Cortex of kidney (tissue), 1 donor: Measurements from ENCODE around the gene EXOC1.

Experiments used
- DNase-seq: peaks from one replicate; lab custom pipeline; 2025; lab: John Stamatoyannopoulos, UW

The EXOC1 gene

GRCh38 chr4:55857586-55857985, 4.1 kb downstream of the EXOC1 start:
- DNase-seq, result no peak

- no peak for DNase-seq
Measured at GRCh38 chr4:55859711-55860110, 6.3 kb downstream of the EXOC1 start.

GRCh38 chr4:55864577-55865223, 11.3 kb downstream of the EXOC1 start:
- no peak for DNase-seq

GRCh38 chr4:55865228-55865806, 11.9 kb downstream of the EXOC1 start:
- DNase-seq, result no peak

- no peak for DNase-seq
Measured at GRCh38 chr4:55866290-55866907, 13.0 kb downstream of the EXOC1 start.

DNA sequence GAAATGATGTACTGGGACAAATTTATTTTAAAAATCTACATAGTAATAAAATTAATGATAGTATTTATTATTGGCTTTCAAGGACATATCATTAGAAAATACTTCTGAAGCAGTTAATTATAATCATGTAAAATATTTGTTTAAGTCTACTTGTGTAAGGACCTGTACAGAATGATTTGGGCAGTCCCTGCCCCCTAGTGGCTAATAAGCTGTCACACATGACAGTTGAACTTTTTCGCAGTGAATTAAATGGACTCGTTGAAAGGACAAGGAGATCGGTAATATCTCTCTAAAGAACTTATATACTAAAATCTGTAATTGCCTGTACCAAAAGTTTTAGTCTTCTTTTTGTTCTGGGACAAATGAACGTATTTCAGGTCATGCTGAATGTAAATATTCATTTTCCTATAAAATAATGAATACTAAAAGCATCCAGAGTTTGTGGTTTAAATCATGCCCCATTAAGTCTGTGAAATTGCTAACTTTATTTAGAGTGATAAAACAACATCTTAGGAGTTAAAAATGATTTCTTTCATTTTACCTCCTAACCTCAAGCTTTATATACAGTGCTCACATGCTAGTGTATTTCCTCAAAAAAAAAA, 13.6 kb downstream of the EXOC1 start:
- no peak for DNase-seq

DNA sequence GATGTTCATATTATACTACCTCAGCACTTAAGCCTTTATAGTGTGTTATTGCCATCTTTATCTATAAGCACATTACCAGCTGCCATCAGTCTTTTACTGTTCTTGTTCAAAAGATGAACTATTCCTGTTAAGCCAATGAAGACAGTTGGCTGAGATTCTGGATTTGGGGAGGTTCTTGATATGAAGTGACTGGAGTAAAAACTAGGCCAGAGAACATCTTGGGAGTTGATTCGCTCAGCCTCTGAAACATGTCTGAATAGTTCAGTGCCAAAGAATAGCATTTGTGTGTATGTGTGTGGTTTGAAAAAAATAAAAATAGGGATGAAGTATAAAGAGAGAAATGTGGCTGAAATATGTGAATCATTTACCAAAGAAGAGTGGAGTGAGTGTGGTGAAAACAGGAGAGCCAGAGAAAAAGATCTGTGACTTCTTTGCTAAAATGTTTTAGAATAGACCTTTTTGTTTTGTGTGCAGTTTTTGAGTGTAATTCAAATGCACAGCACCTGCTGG, 15.2 kb downstream of the EXOC1 start:
- DNase-seq, result no peak

DNA sequence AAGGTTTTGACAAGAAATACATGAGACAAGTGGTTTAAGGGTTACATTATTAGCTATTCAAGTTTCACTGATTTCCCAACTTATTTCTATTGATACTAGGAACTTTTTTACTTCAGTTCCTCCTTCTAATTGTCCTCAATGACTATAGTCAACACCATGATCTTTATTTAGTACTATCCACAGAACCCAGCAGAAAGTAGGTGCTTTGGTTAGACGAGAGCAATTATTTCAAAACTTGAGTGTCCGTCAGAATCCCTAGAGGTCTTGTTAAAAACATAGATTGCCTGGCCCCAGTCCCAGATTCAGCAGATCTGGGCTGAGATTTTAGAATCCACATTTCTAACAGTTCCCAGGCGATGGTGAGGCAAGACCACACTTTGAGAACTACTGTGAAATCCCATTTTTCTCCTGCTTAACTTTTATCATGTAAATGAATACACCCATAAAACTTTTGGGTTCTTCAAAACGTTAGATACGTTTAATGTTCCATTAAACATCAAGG, 17.9 kb downstream of the EXOC1 start:
- no peak for DNase-seq

GRCh38 chr4:55874831-55875230, 21.4 kb downstream of the EXOC1 start:
- no peak for DNase-seq

DNA sequence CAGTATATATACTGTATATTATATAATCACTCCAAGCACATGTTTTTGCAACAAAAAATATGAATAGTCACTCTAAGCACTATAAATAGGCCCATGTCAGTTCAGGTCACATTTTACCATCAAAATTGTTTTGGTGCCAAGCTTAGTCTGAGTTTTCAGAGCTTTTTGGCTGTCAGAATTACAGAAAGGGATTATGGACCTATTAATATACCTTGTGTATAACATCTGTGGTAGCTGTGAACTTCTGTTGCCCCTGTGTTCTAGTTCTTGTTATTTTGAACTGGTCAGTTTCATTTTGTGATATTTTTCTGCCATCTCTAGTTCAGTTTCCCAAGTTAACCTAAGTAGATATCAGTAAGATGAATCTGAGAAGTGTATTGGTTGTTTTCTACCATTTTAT, 22.9 kb downstream of the EXOC1 start:
- no peak for DNase-seq

DNA sequence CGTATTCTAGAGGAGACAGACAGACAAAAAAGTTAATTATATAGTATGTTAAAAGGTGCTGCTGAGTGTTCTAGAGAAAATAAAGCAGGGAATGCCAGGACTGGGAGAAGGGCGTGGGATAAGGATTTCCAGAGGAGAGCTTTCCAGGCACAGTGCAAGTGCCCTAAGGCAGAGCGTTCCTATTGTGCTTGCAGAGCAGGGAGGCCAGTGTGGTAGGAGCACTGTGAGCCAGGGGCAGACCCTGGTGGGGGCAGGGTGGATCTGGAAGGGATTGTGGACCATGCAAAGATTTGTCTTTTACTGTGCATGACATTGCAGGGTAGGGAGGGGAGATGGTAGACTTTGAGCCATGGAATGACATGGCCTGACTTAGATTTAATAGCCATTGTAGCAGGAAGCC, 25.8 kb downstream of the EXOC1 start:
- DNase-seq, result no peak

GRCh38 chr4:55880652-55881280, 27.3 kb downstream of the EXOC1 start:
- DNase-seq, result no peak

DNA sequence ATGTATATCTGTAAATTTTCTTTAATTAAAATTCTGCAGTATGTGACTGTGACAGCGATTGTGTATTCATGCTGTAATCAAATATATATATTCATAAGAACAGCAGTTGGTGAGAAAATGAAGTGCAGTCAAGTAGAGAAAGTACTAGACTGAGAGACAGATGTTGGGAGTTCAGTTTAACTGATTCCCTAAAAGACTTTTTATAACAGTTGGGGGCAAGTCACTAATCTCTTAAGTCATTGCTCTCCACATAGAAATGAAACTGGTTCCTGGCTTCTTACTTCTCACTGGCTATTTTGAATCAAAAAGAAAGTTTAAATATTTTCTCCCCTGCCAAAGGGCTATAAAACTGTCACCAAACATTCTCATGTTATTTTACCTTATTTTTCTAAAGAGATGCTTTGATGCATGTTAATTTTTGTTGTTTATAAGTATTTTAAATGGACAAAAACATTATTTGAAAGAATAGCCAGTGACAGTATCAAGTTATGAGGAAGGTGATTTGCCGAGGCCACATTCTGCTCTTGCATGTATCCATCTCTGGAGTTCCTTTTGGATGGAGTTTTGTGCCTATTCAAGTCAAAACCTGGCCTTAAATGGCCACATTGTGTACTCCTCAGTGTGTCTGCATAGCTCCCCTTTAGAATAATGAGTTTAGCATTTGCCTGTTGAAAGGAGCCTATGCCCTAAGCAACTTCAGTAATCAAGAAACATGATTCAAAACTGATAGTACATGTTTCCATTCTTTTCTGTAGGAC, 30.8 kb downstream of the EXOC1 start:
- no peak for DNase-seq

GRCh38 chr4:55884851-55885219, 31.4 kb downstream of the EXOC1 start:
- no peak for DNase-seq

GRCh38 chr4:55887594-55887993, 34.1 kb downstream of the EXOC1 start:
- DNase-seq, result no peak

GRCh38 chr4:55892156-55892555, 38.7 kb downstream of the EXOC1 start:
- DNase-seq, result no peak

DNA sequence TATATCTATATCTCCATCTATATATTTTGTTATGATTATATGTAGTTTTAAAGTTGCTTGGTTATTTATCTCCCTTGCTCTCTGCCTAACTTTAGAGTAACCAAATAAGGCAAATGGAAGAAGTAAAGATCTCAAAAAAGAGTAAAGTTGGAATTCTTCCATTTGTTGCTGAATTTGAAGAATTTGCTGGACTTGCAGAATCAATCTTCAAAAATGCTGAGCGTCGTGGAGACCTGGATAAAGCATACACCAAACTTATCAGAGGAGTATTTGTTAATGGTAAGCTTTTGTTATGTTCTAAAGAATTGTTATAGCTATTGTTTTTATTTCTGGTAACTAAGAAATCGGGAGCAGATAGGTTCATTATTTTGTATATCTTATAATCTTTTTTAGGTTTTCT, 43.2 kb downstream of the EXOC1 start:
- no peak for DNase-seq

DNA sequence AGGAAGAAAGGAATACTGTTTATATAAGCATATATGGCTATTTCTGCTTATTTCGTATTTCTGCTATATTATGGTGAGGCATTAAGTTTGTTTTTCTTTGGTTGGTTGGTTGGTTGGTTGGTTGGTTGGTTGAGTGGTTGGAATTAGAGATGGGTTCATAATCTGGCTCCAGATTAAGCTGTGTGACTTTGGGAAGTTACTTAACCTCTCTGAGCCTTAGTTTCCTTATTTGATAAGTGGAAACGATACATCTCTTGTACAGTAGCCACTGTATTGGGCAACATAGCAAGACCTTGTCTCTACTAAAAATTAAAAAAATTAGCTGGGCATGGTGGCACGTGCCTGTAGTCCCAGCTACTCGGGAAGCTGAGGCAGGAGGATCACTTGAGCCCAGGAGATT, 49.2 kb downstream of the EXOC1 start:
- no peak for DNase-seq

- no peak for DNase-seq
Measured at GRCh38 chr4:55903577-55903976, 50.1 kb downstream of the EXOC1 start.

DNA sequence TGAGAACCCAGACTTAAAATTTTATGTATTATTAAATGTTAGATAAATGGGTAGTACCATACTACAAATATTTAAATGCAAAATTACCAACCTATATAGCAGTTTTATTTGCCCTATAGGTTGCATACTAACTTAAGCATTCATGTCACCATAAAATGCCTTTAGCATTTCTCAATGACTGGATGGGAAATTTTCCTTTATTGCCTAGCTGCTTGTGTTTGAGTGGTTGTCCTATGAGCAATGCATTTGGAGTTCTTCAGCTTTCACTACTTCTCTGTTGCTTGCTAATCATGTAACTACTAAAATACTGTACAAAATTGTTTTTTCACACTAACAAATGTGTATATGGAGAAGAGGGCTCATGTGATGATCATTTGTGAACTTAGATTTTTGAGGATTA, 51.1 kb downstream of the EXOC1 start:
- DNase-seq, result no peak

GRCh38 chr4:55906323-55906722, 52.9 kb downstream of the EXOC1 start:
- no peak for DNase-seq

- DNase-seq, result no peak
Measured at GRCh38 chr4:55906989-55907388, 53.5 kb downstream of the EXOC1 start.
